ENCODE results near the gene SSBP2. TPM values are rescaled to one million over a fixed set of nuclear protein-coding genes. Genes with fewer than 3 reads are reported as not detected.
A peak's percentile ranks its signal among the peaks of the same experiment; 100 is the strongest.
"Not testable (repeated sequence)": the region's sequence is repeated elsewhere in the genome, so short reads cannot be mapped to it uniquely, and the experiment has no call there.

The SSBP2 gene
- total RNA-seq, 6 donors from 2014 or later, result 23.0 to 110 (median 32.9) TPM

GRCh38 chr5:81605299-81605698 is 145.6 kb downstream of the SSBP2 start:
- H3K4me3 ChIP-seq, result no peak overlapping the region
- H3K36me3 ChIP-seq, result no peaks in the 10 kb centered on the region
- WGBS, 2 donors, result 97 to 98% methylated on average over 2 of the region's 2 CpGs
- peaks cover 0 to 5% (median 2%) of the 10 kb centered on the region in 4 donors for H3K9me3 ChIP-seq
- H3K27ac ChIP-seq, result no peak overlapping the region
- H3K27me3 ChIP-seq, result no peaks in the 10 kb centered on the region
- peaks cover 0 to 4% (median 0%) of the 10 kb centered on the region in 4 donors for H3K4me1 ChIP-seq
- no peak for ATAC-seq (ENCODE audit: low FRiP score in 2 of 2)
- TF ChIP-seq POLR2AphosphoS5 (IDR thresholded peaks at IDR 0.05) (no peak), EP300 (IDR thresholded peaks at IDR 0.05) (no peak), POLR2A (IDR thresholded peaks at IDR 0.05) (no peak), CTCF (IDR thresholded peaks at IDR 0.05) (no peak)
- DNase-seq, result no peak

- TF ChIP-seq POLR2AphosphoS5 (IDR thresholded peaks at IDR 0.05) (no peak), POLR2A (IDR thresholded peaks at IDR 0.05) (no peak), CTCF (IDR thresholded peaks at IDR 0.05) (no peak), EP300 (IDR thresholded peaks at IDR 0.05) (no peak)
- DNase-seq (no peak), ATAC-seq (ENCODE audit: low FRiP score in 2 of 2) (no peak)
- Histone ChIP-seq H3K36me3 (no peaks in the 10 kb centered on the region), H3K9me3 (no peaks in the 10 kb centered on the region), H3K4me3 (no peak overlapping the region), H3K4me1 (peaks cover 0 to 4% (median 0%) of the 10 kb centered on the region in 4 donors), H3K27ac (no peak overlapping the region), H3K27me3 (no peaks in the 10 kb centered on the region)
These were observed 146.7 kb downstream of the SSBP2 start for GRCh38 chr5:81604193-81604592.

GRCh38 chr5:81601919-81602318 is 149.0 kb downstream of the SSBP2 start:
- TF ChIP-seq EP300 (IDR thresholded peaks at IDR 0.05) (no peak), POLR2A (IDR thresholded peaks at IDR 0.05) (no peak), CTCF (IDR thresholded peaks at IDR 0.05) (no peak), POLR2AphosphoS5 (IDR thresholded peaks at IDR 0.05) (no peak)
- Histone ChIP-seq H3K9me3 (no peaks in the 10 kb centered on the region), H3K4me3 (no peak overlapping the region), H3K27ac (peak overlapping the region in 1 of 4 donors; percentile 11), H3K27me3 (no peaks in the 10 kb centered on the region), H3K36me3 (no peaks in the 10 kb centered on the region), H3K4me1 (peaks cover 0 to 4% (median 0%) of the 10 kb centered on the region in 4 donors)
- ATAC-seq (ENCODE audit: low FRiP score in 2 of 2) (no peak), DNase-seq (no peak)
- 100% methylated on average over 1 of the region's 1 CpG for WGBS, 2 donors

- not testable (repeated sequence) for H3K36me3 ChIP-seq; H3K4me1 ChIP-seq; H3K27ac ChIP-seq; H3K27me3 ChIP-seq; DNase-seq; H3K4me3 ChIP-seq; ATAC-seq (ENCODE audit: low FRiP score in 2 of 2); H3K9me3 ChIP-seq
- 94 to 97% methylated on average over 10 of the region's 10 CpGs for WGBS, 2 donors
These were observed 158.8 kb downstream of the SSBP2 start for GRCh38 chr5:81592085-81592484.

- ATAC-seq (ENCODE audit: low FRiP score in 2 of 2) (no peak), DNase-seq (no peak)
- no peaks in the 10 kb centered on the region for H3K36me3 ChIP-seq
- H3K4me1 ChIP-seq, result no peaks in the 10 kb centered on the region
- H3K27me3 ChIP-seq, result no peaks in the 10 kb centered on the region
- 87 to 92% methylated on average over 6 of the region's 6 CpGs for WGBS, 2 donors
- no peak overlapping the region for H3K4me3 ChIP-seq
- TF ChIP-seq POLR2AphosphoS5 (IDR thresholded peaks at IDR 0.05) (no peak), EP300 (IDR thresholded peaks at IDR 0.05) (no peak), POLR2A (IDR thresholded peaks at IDR 0.05) (no peak), CTCF (IDR thresholded peaks at IDR 0.05) (no peak)
- H3K9me3 ChIP-seq, result peaks cover 0 to 3% (median 0%) of the 10 kb centered on the region in 4 donors
- H3K27ac ChIP-seq, result no peak overlapping the region
These were observed 160.2 kb downstream of the SSBP2 start for GRCh38 chr5:81590498-81591384.
